HG03196 (cell line): ENCODE results near the gene SLC1A7.

Source experiments
- ATAC-seq: cut with Tn5 transposase; IDR thresholded peaks from one replicate; pipeline ENCODE4 v1.9.1; 2021; ENCODE audit not compliant: unreplicated experiment

The SLC1A7 gene

DNA sequence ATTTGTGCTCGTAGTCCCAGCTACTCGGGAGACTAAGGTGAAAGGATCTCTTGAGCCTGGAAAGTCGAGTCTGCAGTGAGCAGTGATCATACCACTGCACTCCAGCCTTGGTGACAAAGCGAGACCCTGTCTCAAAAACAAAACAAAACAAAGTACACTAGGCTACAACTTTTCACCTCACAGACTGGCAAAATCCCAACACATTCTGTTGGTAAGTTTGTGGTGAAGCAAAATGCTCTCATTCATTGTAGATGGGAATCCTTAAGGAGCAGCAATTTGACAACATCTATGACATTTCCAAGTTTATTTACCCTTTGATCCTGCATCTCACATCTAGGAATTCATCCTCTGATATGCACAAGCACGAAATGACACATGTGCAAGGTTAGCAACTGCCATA, 20.2 kb upstream of the SLC1A7 start:
- no peak for ATAC-seq

- no peak for ATAC-seq
Measured at GRCh38 chr1:53160924-53161378, 18.5 kb upstream of the SLC1A7 start.

DNA sequence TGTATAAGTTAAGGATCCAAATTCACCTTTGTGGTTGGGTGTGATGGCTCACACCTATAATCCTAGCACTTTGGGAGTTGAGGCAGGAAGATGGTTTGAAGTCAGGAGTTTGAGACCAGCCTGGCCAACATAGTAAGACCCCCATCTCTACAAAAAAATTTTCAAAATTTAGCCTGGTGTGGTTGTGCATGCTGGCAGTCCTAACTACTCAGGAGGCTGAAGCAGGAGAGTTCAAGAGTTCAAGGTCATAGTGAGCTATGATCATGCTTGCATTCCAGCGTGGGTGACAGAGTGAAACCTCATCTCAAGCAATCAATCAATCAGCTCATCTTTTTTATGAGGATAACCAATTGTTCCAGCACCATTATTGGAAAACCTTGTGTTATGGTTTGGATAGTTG, 16.5 kb upstream of the SLC1A7 start:
- ATAC-seq, result no peak

DNA sequence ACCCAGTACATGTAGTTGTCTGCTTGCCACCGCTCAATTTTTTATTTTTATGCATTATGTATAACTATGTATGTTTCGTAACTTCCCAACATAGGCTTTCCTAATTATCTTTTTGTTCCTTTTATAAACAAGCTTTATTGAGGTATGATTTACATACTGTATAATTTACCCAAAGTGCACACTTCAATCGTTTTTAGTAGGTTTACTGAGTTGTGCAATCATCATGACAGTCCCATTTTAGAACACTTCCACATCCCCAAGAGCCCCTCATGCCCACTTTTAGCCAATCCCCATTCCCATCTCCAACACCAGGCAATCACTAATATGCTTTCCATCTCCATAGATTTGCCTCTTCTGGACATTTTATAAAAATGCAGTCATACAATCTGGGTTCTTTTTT, 14.3 kb upstream of the SLC1A7 start:
- ATAC-seq, result no peak

DNA sequence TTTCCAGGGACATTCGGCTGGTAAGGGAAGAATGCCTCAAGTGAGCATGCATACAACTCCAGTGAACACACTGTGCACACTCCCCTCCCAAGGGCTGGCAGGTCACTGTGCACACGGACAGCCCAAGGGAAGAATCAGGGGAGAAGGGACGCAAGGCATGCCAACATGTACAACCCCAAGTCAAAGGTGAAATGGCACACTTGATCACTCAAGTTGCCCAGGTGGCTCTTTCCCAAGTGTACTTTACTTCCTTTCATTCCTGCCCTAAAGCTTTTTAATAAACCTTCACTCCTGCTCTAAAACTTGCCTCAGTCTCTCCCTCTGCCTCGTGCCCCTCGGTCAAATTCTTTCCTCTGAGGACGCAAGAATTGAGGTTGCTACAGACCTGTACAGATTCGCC, 13.5 kb upstream of the SLC1A7 start:
- no peak for ATAC-seq

GRCh38 chr1:53155534-53155933, 13.1 kb upstream of the SLC1A7 start:
- ATAC-seq, result no peak

DNA sequence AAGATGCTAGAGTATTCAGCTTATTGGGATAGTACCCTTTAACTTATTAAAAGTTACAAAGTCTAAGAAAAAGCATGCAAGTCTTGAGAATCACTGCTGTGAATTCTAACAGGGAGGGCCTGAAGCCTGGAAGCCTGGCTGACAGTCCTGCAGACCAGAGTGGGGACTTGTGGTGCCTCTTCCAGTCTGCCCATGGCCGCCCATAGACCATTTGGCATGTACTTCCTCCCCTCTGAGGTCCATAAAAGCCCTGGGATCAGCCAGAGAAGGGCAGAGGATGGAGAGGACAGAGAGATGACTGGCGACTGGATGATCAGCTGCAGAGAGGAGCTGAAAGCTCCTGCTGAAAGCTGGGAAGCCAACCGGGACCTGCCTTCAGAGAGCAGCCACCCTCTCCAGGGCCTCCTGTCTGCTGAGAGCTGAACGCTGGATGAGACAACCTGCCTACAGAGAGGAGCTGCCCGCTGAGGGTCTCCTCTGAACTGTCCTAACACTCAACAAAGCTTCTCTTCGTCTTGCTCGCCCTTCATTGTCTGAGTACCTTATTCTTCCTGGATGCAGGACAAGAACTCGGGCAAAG, 12.5 kb upstream of the SLC1A7 start:
- no peak for ATAC-seq

DNA sequence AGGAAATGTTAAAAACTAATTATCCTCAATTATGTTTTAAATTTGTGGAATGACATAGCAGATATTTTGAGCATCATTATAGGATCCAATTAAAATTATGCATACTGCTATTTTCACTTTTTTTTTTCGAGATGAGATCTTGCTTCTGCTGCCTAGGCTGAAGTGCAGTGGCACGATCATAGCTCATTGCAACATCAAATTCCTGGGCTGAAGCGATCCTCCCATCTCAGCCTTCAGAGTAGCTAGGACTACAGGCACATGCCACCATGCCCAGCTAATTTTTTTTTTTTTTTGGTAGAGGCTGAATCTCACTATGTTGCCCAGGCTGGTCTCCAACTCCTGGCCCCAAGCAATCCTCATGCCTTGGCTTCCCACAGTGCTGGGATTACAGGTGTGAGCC, 11.3 kb upstream of the SLC1A7 start:
- no peak for ATAC-seq

DNA sequence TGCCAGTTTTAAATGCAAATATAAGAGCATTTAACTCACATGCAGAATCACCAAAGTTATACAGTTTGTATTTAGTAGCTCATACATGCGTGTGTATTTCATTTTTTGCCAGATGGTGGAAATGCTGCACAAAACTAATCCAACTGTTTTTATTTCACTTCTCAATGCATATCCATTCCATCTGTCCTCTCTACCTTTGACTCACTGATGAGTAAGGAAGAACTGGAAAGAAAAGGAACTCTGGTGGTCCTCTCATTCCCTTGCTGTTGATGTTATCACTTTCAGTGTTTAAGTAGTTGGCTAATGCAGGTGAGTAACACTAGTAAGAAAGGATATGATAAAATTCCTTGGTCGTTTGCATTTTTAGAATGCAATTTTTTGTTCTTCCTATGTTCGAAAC, 5.7 kb upstream of the SLC1A7 start:
- no peak for ATAC-seq

GRCh38 chr1:53147174-53147573, 4.7 kb upstream of the SLC1A7 start:
- no peak for ATAC-seq

GRCh38 chr1:53145942-53146708, 3.7 kb upstream of the SLC1A7 start:
- no peak for ATAC-seq

GRCh38 chr1:53145619-53145941, 3.1 kb upstream of the SLC1A7 start:
- ATAC-seq, result no peak

- ATAC-seq, result no peak
Measured at GRCh38 chr1:53145051-53145600, 2.7 kb upstream of the SLC1A7 start.

- no peak for ATAC-seq
Measured at GRCh38 chr1:53144201-53144600, 1.8 kb upstream of the SLC1A7 start.

- no peak for ATAC-seq
Measured at GRCh38 chr1:53143527-53143926, 1.1 kb upstream of the SLC1A7 start.

DNA sequence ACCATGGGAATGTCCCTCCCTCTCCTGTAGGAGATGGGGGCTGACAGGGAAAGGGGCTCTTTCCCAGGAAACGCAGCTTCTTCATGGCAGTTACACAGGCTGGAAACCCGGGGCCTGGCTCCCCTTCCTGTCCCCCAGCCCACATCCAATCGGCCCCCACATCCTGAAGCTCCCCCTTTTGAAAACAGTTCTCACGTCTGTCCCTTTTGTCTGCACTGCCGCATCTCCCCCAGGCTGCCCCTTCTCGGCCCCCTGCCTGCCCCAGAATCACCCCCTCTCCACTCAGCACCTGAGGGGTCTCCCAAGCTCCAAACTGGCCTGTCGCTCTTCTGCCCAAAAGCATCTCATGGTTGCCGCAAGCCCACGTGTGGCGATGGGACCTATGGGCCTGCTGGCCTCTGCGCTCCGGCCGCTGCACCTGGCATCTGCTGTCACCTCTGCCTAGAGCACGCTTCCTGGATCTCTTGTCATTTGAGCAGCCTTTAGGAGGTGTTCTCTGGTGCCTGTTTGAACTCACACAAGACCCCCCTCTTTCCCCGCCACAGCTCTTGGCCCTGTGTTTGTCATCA, 867 bp downstream of the SLC1A7 start:
- no peak for ATAC-seq

DNA sequence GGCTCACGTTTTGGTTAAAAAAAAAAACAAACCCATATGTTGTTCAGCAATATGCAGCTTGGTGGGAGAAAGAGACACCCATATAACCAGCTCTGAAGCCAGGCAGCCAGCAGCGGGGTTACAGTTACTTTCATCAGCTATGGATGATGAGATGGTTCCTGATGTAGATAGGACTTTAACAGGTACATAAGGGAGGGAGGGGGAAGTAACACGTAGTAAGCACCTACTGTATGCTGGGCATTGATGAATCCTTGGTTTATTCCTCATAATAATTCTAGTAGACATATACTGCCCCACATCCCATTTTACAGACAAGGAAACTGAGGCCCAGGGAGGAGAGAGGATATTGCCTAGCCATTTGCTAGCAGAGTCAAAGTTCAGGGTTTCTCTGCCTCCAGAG, 2.0 kb downstream of the SLC1A7 start:
- no peak for ATAC-seq

- ATAC-seq, result no peak
Measured at GRCh38 chr1:53139951-53140361, 2.5 kb downstream of the SLC1A7 start.

DNA sequence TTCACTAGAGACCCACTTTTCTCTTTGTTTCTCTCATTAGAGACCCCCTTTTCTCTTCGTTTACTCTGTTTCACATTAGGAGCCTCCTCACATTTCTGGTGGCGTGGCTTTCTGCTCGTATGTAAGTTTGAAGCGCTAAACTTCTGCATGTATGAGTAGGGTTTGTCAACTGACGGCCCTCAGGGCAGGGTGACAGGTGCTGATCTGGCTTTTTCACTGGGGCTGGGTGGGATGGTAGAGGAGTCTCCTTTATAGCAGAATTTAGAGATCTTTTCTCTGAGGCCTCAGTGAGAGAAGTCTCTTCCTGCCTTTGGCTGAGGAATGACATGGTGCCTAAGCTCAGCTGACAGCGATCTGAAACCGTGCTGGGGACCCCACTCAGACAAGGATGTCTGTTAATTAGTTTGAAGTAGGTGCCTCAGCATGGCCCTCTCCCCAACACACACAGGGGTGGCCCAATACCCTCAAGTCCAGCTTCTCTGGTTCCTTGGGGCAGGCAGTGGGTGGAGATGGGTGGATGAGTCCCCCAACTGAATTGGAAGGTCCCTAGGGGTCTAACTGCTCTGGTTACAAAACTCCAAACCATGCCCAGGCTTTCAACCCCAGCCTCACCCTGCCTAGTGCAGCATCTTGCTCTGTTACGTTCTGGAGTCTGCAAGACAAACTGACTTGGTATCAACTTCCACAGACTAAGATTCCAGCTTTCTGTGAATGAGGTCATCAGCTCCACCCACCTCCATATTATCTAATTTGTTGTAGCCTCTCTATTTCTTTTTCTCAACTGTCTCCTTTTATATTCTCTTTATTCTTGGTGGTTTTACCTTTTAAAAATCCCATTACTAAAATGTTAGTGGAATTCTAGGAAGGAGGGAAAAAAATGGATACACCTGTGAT, 3.2 kb downstream of the SLC1A7 start:
- ATAC-seq, result no peak

- no peak for ATAC-seq
Measured at GRCh38 chr1:53137729-53138128, 4.7 kb downstream of the SLC1A7 start.

DNA sequence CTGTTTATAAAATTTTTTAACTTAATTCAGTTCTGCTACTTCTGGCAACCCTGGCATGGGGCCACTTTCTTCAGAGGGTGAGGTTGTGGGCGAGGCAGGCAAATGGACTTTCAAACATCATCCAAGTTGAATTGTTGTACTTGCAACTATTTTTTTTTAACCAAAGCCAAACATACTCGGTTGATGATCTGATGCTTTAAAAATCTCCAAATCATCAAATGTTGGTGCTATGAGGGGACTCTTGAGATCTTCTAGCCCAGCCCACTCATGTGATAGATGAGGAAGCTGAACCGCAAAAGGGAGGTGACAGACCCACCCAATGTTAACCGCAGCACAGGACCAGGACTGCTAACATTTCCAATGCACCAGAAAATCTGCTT, 6.7 kb downstream of the SLC1A7 start:
- no peak for ATAC-seq
